Astrocyte of the cerebellum (primary cell): ENCODE measurements around the gene LRGUK.

Experiments used
- DNase-seq: peaks from one replicate; pipeline ENCODE4 v3.0.0-alpha.2; 2011; ENCODE audit warnings: low read depth
- H3K4me3 ChIP-seq: 2 replicates; pipeline ENCODE4 v1.5.1; 2011; ENCODE audit warnings: mild to moderate bottlenecking, low read depth, low read length, moderate library complexity
- CTCF ChIP-seq: IDR thresholded peaks from 2 replicates; pipeline ENCODE4 v1.5.1; 2012; ENCODE audit warnings: low read length, low read depth, moderate library complexity, mild to moderate bottlenecking; ENCODE audit errors: missing control alignments
- in situ Hi-C: cut with HindIII; loops from 2 replicates; pipeline ENCODE4 v1.10.0; 2017; ENCODE audit warnings: low sequenced_read_pairs

LRGUK gene

DNA sequence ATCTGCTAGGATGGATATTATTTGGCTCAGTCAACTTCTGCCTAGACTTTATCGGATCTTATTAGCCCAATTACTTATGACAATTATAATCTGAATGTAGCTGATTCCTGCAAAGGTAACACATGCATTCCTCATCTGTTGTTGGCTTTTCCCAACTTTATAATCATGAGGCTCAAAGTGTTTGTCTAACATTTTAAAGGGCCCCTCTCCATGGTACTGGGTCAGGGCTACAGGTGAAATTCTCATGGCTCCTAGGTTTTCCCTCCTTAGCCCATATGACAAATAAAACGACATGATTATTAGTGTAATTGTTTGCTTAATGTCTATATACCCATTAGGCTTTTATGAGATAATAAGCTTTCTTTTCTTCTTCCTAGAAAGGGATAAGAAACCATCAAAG lies 4.2 kb upstream of the LRGUK start:
- TF ChIP-seq CTCF = no peak
- H3K4me3 ChIP-seq = no peak overlapping the region
- in situ Hi-C loops = no loop called here
- DNase-seq = no peak

GRCh38 chr7:134126146-134126545 lies 994 bp upstream of the LRGUK start:
- no peak for TF ChIP-seq CTCF
- H3K4me3 ChIP-seq = no peak overlapping the region
- in situ Hi-C loops = no loop called here
- no peak for DNase-seq

- no peak for DNase-seq
- peak overlapping the region; percentile 67 for H3K4me3 ChIP-seq
- in situ Hi-C loops = no loop called here
- TF ChIP-seq CTCF = no peak
Observed at GRCh38 chr7:134126596-134126965, 559 bp upstream of the LRGUK start.

DNA sequence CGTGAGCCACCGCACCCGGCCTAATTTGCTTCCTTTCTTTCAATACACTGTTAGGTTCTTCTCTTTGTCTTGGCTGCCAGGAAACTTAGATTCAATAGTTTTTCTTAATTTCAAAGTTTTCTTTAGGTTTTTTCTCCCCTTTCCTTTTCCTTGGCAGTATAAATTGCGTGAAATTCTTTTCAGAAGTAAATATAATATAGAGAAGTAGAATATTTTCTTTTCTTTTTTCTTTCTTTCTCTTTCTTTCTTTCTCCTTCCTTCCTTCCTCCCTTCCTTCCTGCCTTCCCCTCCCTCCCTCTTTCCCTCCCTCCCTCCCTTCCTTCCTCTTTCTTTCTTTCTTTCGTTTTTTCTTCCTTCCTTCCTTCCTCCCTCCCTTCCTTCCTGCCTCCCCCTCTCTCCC lies 1.7 kb downstream of the LRGUK start:
- H3K4me3 ChIP-seq = no peak overlapping the region
- in situ Hi-C loops = no loop called here
- no peak for TF ChIP-seq CTCF
- DNase-seq = no peak

DNA sequence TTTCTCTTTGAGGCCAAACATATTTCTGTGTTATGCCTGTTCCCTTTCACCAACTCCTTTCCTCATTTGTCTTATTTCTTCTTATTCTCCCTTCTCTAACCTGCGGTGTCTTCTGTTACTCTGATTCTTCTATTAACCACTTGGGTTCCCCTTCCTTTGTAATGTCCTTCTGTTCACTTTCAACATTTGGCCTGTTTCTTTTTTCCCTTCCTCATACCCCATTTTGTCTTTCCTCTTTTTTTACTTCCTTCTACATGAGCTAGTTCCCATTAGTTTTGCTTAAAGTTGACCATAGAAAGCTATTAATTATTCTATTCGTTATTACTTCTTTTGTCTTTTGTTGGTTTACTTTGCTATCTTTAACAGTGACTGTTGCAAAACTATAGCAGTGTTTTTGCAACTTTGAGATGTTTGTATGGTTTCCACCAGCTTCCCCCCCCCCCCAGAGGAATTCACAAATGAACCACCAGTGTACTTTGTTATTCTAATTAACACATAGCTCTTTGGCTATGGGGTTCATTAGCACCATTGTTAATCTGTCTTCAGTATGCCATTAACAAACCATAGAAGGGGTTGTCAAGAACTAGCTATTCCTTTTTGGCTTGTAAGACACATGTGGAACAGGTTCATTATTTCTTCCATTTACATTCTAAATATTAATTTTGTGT lies 2.9 kb downstream of the LRGUK start:
- H3K4me3 ChIP-seq = no peak overlapping the region
- no peak for TF ChIP-seq CTCF
- in situ Hi-C loops = no loop called here
- DNase-seq = no peak

DNA sequence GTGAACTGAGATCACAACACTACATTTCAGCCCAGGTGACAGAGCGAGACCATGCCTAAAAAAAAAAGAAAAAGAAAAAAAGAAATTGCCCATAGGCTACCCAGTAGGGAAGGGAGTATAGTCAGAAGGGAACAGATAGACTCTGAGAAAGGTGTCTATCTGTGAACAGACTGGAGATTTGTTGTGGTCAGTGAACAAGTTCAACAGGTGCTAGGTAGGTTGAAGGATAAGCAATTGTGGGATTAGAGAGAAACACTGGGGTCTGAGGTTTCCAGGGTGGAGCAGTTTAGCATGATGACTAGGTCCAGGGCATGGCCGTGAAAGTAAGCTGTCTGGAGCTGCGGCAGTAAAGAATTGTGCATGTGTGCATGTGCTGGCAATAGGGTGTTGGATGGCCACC lies 6.9 kb downstream of the LRGUK start:
- DNase-seq = no peak
- in situ Hi-C loops = no loop called here
- H3K4me3 ChIP-seq = no peak overlapping the region
- no peak for TF ChIP-seq CTCF
